HG03565 (cell line): ENCODE results near the gene DHRSX.
"Not testable (repeated sequence)": the region's sequence is repeated elsewhere in the genome, so short reads cannot be mapped to it uniquely, and the experiment has no call there.

Experiments
- ATAC-seq: cut with Tn5 transposase; IDR thresholded peaks from one replicate; pipeline ENCODE4 v1.9.1; 2021; ENCODE audit warnings: mild to moderate bottlenecking, moderate library complexity; ENCODE audit not compliant: unreplicated experiment

The DHRSX gene

GRCh38 chrX:2398064-2398656, 102.6 kb downstream of the DHRSX start:
- ATAC-seq, result no peak

DNA sequence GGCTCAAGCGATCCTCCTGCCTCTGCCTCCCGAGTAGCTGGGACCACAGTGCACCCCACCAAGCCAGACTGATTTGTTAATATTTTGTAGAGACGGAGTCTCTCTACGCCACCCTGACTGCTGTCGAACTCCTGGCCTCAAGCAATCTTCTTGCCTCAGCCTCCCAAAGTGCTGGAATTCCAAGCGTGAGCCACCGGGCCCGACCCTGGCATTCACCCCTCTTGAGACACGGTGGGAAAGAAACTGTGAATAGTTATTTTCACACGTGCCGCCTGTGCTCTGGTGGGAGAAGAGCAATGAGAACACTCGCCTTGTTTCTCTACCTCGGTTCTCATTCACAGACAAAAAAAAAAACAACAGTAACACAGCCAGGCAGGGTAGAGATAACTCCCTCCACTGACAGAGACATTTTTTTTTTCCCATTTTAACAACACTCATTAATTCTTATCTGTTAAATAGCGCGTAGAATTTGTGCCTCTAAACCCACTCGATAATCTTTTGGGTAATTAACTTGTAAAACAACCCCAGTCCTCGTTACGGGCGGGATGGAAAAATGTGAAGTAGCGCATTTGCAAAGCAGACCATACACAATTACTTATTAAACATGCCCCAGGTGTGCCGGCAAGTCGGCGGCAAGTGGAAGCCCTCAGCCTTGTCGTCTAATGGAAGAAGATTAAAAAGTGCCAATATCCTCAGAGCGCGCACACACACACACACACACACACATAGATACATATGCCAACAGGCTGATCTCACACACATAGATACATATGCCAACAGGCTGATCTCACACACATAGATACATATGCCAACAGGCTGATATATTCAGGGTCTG, 103.3 kb downstream of the DHRSX start:
- no peak for ATAC-seq

DNA sequence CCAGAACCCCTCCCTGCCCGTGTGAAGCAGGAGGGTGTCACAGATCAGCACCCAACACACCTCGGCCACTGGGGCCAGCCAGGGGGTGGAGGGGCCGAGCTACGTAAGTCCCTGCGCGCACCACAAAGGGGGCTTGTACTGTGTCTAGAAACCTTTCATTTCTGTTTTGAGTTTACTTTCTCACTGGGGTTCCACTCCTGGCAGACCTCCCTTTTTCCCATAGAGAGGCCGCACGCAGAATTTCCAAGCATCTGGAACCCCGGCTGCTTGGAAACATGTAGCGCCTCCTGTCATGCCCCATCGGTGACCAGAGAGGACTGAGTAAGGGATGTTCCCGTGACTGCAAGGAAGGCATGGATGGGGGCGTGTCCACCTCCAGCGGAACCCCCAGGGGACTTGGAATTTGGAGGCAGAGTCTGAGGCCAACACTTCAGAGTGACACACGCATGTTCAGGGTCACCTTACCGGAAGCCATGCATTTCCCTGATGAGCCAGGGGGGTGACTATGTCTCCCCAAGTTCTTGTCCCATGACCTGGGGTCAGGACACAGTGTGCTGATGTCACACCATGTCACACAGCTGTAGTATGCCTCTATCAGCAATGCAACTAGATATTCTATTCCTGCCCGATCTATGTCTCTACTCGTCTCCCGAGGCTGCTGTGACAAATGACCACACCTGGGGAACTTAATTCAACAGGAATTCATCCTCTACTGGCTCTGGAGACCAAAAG, 105.3 kb downstream of the DHRSX start:
- ATAC-seq, result no peak

- ATAC-seq, result no peak
Measured at GRCh38 chrX:2391869-2392606, 108.7 kb downstream of the DHRSX start.

DNA sequence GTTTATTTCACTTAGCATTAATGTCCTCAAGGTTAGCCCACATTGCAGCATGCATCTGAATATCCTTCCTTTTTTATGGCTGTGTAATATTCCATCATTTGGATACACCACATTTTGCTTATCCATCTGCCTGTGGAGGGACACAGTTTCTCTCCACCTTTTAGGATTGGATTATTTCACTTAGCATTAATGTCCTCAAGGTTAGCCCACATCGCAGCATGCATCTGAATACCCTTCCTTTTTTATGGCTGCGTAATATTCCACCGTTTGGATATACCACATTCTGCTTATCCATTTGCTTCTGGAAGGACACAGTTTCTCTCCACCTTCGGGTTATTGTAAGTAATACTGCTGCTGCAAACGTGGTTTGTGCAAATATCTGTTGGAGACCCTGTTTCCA, 110.0 kb downstream of the DHRSX start:
- ATAC-seq, result no peak

DNA sequence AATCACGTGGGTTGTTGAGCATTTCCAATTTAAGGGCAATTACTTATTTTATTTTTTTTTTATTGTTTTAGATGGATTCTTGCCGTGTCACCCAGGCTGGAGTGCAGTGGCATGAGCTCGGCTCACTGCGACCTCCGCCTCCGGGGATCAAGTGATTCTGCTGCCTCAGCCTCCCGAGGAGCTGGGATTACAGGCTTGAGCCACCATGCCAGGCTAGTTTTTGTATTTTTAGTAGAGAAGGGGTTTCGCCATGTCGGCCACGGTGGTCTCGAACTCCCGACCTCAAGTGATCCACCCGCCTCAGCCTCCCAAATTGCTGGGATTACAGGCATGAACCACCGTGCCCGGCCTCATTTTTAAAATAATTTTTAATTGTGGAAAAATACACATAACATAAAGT, 111.0 kb downstream of the DHRSX start:
- ATAC-seq, result not testable (repeated sequence)

- ATAC-seq, result no peak
Measured at GRCh38 chrX:2389324-2389723, 111.5 kb downstream of the DHRSX start.

DNA sequence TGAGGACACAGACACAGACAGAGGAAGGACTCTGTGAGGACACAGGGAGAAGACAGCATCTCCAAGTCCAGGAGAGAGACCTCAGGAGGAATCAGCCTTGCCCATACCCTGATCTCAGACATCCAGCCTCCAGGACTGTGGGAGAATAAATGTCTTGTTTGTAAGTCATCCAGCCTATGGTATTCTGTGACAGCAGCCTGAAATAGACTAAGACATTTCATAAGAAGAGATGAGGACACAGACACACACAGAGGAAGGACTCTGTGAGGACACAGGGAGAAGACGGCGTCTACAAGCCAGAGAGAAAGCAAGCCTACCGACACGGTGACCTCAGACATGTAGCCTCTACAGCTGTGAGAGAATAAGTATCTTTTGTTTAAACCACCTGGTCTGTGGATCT, 112.1 kb downstream of the DHRSX start:
- ATAC-seq, result no peak

DNA sequence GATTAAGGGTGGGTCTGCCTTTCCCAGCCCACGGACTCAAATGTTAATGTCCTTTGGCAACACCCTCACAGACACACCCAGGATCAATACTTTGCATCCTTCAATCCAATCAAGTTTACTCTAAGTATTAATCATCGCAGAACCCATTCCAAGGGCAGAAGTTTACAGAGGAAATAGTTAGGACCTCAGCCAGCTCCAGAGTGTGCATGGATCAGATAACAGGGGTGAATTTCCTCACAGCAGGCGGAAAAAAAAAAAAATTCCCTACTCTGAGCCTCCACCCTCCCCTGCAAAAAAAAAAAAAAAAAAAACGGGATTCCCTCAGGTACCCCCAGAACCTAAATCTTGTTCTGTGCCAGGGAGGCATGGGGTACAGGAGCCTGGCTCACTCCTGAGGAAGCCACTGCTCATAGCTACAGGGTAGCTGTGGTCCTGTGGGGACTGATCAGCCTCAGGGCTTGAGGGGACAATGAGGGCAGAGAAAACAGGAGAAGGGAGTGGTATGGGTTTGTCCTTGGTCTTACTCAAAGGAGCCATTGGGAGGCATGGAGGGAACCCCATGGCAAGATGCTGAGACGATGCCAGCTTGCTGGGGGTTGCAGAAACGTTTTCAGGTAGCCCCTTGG, 113.0 kb downstream of the DHRSX start:
- ATAC-seq, result no peak

DNA sequence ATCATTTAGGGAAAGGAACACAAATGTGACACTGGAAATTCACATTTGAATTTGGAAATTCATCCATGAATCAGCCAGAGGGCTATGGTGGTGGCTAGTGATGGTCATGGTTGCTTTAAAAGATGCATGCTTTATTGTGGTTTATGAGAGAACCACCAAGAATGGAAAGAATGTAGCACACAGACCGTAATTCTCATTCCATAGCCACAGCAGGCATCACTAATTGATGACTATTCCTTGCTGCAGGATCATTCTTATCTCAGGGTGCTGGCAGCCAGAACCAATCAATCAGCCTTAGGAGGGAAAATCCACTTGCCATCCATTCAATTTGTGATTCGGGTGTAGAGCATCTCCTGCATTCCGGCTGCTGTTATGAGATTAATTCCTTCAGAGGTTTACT, 115.6 kb downstream of the DHRSX start:
- no peak for ATAC-seq

- no peak for ATAC-seq
Measured at GRCh38 chrX:2384486-2384885, 116.3 kb downstream of the DHRSX start.

DNA sequence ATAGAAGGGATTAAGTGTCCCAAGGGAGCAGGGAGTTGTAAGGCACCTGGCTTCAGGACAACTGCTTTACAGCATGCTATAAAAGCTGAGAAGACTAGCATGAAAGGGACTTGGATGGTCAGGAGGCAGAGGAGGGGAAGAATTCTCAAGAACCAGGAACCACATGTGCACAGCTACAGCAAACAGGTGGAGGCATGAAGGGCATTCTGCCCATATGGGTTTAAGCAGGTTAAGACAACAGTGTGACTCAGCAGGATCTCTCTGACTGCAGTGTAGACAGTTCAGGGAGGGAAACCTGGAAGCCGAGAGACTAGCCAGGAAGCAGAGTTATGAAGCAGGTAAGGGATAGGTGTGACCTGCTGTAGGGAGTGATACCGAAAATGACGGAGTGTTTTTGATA, 117.0 kb downstream of the DHRSX start:
- ATAC-seq, result no peak

GRCh38 chrX:2383144-2383543, 117.6 kb downstream of the DHRSX start:
- ATAC-seq, result no peak

DNA sequence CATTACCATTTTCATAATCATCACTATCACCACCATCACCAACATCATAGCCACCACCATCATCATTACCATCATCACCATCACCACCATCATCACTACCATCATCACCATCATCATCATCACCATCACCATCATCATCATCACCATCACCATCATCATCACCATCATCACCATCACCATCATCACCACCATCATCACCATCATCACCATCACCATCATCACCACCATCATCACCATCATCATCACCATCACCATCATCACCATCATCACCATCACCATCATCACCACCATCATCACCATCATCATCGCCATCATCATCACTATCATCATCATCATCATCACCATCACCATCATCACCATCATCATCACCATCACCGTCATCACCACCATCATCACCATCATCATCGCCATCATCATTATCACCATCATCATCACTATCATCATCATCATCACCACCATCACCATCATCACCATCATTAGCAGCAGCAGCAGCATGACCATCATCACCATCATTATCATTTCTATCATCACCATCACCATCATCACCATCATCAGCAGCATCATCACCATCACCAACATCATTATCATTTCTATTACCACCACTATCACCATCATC, 118.2 kb downstream of the DHRSX start:
- ATAC-seq, result not testable (repeated sequence)

GRCh38 chrX:2376166-2376565, 124.6 kb downstream of the DHRSX start:
- ATAC-seq, result no peak

DNA sequence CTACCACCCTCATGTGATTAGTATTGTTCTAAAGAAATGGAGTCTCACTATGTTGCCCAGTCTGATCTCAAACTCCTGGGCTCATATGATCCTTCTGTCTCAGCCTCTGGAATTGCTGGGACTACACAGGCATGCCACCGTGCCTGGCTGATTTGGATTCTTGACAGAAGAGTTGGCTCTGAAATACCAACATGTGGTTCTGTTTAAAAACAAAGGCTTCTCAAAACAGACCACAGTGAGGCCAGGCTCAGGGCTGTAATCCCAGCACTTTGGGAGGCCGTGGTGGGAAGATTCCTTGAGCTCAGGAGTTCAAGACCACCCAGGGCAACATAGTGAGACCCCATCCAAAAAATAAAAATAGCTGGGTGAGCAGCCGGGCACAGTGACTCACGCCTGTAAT, 126.7 kb downstream of the DHRSX start:
- no peak for ATAC-seq

GRCh38 chrX:2373615-2374014, 127.2 kb downstream of the DHRSX start:
- no peak for ATAC-seq

- no peak for ATAC-seq
Measured at GRCh38 chrX:2371026-2371711, 129.6 kb downstream of the DHRSX start.

DNA sequence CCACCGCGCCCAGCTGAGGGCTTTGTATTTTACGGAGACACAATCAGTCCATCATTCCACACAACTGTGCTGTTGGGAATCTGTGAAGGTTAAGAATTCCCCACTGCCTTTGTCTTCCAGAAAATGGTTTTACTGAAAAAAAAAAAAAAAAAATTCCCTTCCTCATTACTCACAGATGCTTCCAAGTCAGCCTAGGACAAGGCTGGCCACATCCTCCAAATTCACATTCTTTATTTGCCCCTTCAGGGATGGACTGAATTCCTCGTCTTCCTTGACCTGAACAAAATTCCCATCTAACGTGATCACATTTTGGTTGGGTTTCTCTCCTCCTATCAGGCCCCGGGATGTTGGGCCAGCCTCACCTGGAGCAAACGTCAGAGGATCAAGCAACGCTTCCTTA, 130.3 kb downstream of the DHRSX start:
- no peak for ATAC-seq

DNA sequence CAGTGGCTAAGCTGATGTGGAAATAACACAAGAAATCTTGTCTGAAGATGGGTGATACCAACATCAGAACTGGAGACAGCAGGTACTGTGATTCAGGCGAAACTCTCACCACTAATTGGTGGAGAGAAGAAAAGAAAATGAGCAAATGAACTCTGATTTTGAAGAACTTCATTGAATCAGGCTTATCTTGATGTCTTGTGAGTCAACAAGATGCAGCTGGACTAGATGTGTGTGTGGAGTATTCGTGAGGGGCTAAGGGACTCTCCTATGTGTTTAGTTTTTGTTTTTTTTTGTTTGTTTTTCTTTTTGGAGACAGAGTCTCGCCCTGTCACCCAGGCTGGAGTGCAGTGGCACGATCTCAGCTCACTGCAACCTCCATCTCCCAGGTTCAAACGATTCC, 131.6 kb downstream of the DHRSX start:
- ATAC-seq, result no peak
